D721Med (cell line): Measurements from ENCODE around the gene TFF1.

Experiments used
- DNase-seq: peaks from one replicate; pipeline ENCODE4 v3.0.0; 2011; ENCODE audit warnings: low spot score; ENCODE audit not compliant: insufficient read length
- FAIRE-seq: peaks from 2 replicates; lab custom pipeline; 2011; peaks lifted over from hg19 to GRCh38; lab: Jason Lieb, UNC
- CTCF ChIP-seq: IDR thresholded peaks from 2 replicates; pipeline ENCODE4 v1.5.1; 2012; ENCODE audit warnings: mild to moderate bottlenecking, control low read depth; ENCODE audit not compliant: insufficient read depth; ENCODE audit errors: missing control alignments

The TFF1 gene

GRCh38 chr21:42373196-42373907 is 7.0 kb upstream of the TFF1 start:
- no peak for DNase-seq
- TF ChIP-seq CTCF = no peak
- FAIRE-seq = no peak

GRCh38 chr21:42370894-42371654 is 4.7 kb upstream of the TFF1 start:
- DNase-seq = no peak
- FAIRE-seq = no peak
- no peak for TF ChIP-seq CTCF

GRCh38 chr21:42369821-42370220 is 3.5 kb upstream of the TFF1 start:
- DNase-seq (no peak), FAIRE-seq (no peak)
- TF ChIP-seq CTCF = no peak

- DNase-seq = no peak
- no peak for FAIRE-seq
- no peak for TF ChIP-seq CTCF
Measured at GRCh38 chr21:42367367-42368165, 1.2 kb upstream of the TFF1 start.

GRCh38 chr21:42365770-42366169 is 565 bp downstream of the TFF1 start:
- FAIRE-seq (no peak), DNase-seq (no peak)
- TF ChIP-seq CTCF = no peak

GRCh38 chr21:42364304-42364865 is 1.9 kb downstream of the TFF1 start:
- no peak for TF ChIP-seq CTCF
- DNase-seq = no peak
- FAIRE-seq = no peak
